Muscle of back (tissue), 11 donors: Measurements from ENCODE around the gene GNB1L. TPM values are rescaled to one million over a fixed set of nuclear protein-coding genes. Genes with fewer than 3 reads are reported as not detected.
"Not testable (repeated sequence)": the region's sequence is repeated elsewhere in the genome, so short reads cannot be mapped to it uniquely, and the experiment has no call there.

ENCODE experiments used
- DNase-seq, 3 donors: peaks; one replicate each; pipeline versions ENCODE4 v3.0.0 to v3.0.0-alpha.2; 2013
- polyA plus RNA-seq, 10 donors: library from polyadenylated mRNA; unstranded; fragments of 120-200 nt; gene quantifications; one replicate each; pipeline ENCODE4 v1.2.1, GENCODE V29; 2013; ENCODE audit not compliant: insufficient read length in 10 of 10

GNB1L gene
- polyA plus RNA-seq, 10 donors: 2.1 to 5.3 (median 3.7) TPM

DNA sequence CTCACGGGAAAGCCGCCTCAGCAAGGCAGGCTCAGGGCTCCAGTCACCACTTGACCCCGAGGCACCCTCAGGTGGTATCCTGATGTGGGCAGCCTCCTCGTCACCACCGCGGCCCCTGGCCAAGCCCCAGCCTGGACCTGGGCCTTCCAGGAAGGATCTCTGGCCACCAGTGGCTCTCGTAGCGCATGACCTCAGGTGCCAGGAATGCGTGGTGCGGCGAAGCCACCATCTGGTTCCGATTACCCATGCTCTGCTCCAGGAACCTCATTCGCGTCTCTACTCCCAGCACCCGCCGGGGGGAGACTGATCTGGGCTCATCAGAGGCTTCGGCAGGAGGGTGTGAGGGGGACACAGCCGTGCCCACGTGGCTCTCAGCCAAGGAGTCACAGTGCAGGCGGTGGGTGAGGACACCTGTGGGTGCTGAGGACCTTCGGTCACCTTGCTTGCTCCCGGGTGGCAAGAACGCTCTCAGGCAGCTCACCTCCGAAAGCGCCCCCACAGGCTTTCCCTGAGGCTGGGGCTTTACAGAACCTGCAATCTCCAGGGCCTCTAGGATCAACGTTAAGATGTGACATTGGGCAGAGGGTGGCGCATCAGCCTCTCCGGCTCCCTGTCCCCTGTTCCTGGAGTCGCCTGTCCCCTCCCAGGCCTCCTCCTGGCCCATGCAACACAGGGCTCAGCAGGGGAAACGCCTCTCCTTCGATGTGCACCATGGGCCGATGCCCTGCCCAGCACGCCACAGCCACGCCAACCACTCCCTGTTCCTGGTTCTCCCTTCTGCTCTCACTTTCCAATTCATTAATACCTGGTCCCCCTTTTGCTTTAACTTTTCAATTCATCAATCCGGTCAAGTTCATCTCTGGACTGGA is 55.1 kb downstream of the GNB1L start:
- peak; percentile 86 to 94 (median 91) for DNase-seq

DNA sequence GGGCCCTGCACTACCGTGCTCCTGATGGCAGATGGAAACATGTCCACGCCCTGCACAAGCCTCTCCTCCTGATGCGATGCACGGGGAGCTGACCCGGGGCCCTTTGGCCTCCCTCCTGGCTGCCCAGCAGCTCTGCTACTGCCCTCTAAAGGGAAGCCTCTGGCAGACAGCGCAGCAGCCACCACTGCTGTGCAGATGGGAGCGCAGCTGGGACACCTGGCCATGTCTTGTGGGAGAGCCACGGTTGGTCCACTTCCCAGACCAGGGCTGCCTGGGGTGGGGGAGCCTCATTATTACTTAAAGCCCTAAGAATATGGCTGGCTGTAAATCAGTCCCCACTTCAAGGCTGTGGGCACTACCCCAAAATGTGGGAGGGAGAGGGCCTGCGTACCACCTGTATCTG is 55.8 kb downstream of the GNB1L start:
- peak in 2 of 3 donors; percentile 55 to 80 for DNase-seq

DNA sequence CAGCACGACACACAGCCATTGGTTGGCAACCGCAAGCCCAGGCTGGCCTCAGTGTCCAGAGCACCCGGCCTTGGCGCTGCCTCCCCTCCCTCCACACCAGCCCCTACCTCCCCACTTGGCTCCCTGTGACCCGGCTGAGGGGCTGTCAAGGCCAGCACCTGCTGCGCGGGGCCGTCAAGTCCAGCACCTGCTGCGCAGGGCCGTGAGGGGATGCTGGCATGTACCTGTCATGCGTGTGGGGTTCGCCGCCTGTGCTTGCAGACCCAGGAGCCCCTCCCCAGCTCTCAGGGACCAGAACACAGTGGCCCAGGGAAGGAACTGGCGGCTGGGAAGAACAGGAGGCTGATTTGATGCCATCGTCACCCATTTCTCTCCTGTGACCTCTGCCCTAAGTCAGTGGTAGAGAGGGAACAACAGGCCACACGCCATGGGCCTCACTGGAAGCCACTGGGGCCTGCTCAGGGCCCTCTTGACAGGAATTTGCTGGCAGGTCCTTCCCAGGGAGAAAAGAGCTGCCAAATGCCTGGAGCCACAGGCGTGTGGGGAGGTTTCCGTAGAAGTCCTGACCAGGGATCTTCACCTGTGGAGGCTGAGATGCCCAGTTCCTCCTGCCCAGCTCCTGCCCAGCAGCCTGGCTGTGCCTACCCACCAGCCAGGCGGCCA is 56.5 kb downstream of the GNB1L start:
- DNase-seq: no peak

DNA sequence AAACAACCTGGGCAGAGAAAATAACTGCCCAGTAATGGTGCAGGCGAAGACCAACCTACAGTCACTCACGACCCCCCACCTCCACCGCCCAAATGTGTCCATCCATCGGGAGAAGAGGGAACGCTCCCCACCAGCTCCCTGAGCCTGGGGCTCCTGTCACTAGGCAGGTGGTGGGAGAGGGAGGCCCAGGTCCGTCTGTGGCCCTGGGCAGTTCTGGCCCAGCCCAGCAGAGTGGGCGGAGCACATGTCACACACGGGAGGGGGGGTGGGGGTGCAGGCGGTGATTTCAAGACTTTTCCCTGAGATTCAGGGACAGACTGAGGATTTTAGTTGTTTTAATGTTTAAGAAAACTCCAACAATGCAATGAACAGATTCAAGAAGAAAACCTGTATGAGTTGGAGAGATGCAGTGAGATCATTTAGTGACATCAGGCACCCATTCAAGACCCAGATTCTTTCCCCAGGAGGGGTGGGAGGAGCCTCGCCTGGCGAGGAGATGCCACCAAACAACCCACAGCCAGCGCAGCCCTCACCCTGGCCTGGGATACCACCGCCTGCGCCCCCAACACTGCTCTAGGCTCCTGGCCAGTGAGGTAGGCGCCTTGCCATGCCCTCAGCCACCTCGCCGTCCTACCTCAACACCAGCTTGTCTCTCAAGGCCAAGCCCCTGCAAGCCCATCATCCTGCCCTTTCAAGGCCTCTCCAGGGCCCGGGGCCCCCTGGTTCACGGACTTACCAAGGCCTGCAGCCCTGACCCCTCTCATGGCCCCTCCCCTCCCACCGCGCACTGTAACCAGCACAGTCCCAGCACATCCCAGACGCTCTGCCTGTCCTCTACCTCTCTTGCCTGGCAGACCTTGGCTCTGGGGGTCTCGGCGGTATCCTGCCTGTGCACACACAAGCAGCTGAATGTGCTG is 57.3 kb downstream of the GNB1L start:
- no peak for DNase-seq

DNA sequence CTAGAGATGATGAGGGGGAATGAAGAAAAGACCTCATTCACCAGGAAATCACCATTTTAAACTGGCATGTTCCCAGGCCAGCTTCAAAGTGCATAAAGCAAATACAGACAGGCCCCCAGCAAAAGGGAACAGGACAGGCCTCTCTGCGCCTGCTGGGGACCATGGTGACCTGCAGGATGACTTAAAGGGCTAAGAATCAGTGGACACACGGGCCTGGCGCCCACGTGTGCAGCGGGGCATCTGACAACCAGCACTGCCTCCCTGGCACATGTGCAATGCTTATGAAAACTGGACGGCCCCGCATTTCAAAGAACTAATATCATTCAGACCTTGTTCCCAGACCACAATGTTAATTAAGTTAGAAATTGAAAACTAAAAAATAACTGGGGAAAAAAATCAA is 58.5 kb downstream of the GNB1L start:
- no peak for DNase-seq

DNA sequence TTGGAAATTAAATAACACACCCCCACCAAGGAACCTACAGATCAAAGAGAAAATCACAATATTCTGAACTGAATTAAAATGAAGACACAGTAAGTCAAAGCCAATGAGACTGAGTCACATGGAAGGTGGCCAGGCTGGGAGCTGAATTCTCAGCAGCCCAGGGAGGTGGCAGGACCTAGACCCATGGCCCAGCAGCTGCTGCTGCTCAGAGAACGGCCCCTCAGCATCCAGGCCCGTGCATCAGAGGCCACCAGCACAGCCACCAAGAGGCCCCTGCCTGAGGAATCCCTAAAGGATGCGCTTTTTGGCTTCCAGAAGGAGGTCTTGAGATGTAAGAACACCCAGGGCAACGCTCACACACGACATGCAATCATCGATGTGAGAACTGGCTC is 59.1 kb downstream of the GNB1L start:
- DNase-seq: no peak

DNA sequence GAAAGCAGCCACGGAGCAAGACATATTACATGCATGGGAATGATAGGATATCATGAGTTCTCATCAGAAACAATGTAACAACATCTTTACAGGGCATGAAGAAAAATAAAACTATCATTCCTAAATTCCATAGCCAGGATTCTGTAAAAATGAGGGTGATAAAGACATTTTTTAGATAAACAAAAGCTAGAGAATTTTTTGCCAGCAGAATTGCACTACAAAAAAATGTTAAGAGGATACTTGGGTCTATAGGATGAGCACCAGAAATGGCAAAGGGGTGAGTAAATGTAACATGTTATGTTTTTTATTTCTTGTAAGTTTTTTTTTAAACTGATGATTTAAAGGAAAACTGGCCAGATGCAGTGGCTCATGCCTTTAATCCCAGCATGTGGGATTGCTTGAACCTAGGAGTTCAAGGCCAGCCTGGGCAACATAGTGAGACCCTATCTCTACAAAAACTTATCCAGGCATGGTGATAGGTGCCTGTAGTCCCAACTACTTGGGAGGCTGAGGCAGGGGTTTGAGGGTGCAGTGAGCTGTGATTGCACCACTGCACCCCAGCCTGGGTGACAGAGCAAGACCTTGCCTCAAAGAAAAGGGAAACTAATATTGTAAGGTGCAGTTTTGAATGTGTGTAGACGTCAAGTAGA is 60.9 kb downstream of the GNB1L start:
- DNase-seq: no peak

DNA sequence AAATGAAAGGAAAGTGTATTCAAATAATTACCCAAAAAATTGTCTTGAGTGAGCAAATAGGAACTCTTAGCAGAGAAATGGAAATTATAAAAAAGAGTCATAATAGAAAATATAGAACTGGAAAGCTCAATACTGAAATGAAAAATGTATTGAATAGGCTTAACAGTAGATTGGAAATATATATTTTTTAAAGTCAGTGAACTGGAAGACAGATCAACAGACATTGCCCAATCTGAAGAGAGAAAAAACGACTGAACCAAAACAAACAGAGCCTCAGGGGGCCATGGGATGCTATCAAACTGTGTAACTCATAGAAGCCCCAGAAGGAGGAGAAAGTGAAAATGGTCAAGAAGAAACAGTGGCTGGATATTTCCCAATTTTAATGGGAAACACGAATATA is 61.5 kb downstream of the GNB1L start:
- DNase-seq: no peak

DNA sequence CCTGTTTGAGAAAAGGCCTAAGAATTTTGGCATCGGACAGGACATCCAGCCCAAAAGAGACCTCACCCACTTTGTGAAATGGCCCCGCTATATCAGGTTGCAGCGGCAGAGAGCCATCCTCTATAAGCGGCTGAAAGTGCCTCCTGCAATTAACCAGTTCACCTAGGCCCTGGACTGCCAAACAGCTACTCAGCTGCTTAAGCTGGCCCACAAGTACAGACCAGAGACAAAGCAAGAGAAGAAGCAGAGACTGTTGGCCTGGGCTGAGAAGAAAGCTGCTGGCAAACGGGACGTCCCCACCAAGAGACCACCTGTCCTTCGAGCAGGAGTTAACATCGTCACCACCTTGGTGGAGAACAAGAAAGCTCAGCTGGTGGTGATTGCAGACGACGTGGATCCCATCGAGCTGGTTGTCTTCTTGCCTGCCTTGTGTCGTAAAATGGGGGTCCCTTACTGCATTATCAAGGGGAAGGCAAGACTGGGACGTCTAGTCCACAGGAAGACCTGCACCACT is 62.2 kb downstream of the GNB1L start:
- DNase-seq: not testable (repeated sequence)

DNA sequence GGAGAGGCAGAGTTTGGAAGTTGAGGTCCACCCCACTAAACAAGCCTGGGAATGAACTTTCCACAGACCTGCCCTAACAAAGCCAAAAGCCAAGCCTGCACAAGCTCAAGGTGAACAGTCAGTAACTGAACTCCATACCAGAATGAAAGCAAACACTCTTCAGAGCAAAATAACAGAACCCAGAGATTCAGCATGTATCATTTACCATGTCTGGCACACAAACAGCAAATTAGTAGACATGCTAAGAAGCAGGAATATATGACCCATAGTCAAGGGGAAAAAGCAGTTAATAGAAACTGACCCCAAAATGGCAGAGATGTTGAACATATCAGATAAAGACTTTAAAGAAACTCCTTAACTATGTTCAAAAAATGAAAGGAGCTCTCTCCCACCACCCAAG is 62.8 kb downstream of the GNB1L start:
- no peak for DNase-seq

DNA sequence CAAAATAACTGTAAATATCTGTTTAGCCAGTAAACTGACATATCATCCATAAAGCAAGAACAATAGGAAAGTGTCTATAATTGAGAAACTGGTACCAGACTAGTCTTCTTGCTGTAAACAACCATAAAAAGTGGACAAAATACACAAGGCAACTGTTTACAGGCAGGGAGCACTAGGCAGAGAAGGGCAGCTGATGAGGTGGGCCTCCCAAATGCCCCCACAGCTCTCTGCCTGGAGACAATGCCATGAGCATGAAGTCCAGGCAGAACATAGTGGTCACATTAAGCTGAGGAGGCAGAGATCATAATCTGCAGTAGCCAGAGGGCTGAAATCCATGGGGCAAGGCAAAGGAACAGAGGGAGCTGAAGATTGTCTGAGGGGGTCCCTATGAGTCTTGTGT is 63.4 kb downstream of the GNB1L start:
- DNase-seq: no peak

DNA sequence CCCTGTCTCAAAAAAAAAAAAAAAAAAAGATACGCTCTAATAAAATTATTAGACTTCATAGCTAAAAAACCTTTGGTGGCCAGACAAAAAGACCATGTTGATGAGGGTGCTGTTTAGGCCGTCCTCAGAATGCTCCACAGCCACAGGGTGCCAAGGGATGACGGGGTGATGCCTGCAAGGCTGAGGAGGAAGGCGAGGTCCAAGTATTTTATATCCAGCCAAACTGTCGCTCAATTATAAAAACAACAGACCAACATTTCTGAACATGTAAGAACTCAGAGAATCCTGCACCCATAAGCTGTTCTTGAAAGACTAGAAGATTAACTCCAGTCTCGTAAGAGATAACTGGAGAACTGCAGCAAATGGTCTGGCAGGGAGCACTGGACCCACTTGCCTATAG is 64.8 kb downstream of the GNB1L start:
- DNase-seq: no peak

DNA sequence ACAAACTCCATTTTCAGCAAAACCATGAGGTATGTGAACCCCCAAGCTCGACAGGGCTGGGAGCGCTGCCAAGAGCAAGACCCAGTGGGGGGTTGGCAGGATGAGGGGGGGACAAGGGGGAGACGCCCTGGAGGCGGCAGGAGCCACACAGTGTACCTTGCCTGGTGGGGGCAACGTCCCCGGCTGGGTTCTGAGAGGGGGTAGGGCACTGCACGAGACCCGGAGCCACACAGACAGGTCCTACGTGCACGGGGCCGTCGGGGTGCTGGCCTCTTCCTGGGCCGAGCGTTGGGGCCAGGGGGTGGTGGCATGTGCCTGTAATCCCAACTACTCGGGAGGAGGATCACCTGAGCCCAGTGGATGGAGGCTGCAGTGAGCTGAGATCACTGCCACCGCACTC is 65.3 kb downstream of the GNB1L start:
- DNase-seq: no peak

DNA sequence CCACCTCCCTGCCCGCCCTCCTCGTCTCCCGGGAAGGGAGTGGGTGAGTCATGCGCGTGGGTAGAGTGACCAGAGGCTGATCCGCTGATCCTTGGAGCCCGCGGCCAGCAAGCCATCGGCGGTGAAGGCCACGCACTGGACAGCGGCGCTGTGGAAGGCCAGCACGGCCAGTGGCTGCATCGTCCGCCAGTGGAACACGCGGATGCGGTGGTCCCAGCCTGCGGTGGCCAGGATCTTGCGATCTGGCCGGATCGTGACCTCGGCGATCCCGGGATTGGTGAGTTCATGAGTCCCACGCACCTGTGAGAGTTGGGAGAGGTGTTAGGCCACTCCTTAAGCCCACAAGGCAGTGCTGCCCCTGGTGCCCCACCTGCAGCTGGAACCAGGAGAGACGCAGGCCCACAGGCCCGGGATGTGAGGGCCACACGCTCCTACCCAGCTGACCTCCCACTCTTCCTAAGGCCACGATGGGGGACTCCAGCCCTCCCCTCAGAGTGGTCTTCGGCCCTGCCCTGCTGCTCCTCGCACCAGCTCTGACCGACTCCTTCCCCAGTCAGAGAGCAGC is 65.9 kb downstream of the GNB1L start:
- DNase-seq: no peak

DNA sequence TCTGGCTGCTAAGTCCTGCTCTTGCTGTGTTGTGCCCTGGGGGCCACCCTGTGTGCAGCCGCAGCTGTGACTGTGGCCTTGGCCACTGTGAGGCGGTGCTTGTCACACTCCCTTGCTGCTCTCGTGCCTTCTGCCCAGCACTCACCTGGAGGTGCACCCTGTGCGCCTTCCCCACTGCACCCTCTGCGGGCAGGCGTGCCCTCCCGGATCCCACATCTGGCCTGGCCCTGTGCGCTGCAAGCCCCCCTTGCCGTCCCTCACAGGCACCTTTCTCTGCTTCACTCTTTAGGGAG is 66.9 kb downstream of the GNB1L start:
- DNase-seq: no peak

DNA sequence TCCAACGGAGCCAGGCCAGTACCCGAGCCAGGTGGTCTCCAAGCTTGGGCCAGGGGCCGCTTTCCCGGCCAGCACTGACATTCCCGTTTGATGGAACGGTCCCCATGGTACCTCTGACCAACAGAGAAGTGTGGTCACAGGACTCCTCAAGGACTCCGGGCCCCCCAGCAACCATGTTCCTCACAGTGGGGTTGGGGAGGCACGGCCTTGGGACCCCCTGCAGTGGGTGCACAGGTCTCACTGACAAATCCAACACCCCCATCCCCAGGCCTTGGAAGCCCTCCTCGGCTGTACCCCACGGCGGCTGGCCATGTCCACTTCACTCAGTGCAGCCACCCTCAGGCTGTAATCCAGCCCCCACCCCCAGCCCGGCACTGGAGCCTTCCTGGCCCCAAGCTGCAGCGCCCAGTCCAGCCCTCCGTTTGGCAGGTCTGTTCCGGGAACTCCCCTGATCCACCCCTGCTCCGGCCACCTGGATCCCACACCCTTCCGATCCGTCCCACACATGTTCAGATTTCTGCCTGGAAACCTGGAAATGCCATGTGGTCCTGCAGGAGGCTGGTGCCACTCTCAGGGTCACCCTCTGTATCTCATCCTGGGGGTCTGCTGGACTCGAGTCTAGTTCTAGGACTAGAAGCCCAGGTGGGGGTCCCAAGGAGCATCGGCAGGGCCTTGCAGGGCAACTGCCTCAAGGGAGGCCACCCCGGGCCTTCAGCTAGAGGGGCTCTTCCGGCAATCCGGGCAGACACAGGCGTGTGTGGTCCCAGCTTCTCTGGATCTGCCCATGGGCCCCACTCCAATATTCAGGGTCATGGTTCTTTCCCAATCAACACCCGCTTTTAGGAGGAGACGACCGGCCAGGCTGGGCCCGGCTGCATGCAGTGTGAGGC is 67.5 kb downstream of the GNB1L start:
- DNase-seq: no peak

DNA sequence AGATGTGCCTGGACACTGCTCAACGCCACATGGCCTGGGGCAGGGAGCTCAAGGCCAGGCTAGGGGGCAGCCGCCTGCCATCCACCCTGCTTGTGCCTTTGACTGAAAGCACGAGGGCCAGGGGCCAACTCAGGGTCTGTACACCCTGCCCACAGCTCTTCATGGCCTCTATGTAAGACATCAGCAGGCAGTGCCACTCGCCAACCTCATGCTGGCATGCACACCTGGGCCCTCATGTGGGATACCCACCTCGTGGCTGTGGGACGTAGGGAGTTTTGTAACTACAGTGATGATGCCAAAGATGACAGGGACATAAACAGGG is 68.4 kb downstream of the GNB1L start:
- DNase-seq: no peak

DNA sequence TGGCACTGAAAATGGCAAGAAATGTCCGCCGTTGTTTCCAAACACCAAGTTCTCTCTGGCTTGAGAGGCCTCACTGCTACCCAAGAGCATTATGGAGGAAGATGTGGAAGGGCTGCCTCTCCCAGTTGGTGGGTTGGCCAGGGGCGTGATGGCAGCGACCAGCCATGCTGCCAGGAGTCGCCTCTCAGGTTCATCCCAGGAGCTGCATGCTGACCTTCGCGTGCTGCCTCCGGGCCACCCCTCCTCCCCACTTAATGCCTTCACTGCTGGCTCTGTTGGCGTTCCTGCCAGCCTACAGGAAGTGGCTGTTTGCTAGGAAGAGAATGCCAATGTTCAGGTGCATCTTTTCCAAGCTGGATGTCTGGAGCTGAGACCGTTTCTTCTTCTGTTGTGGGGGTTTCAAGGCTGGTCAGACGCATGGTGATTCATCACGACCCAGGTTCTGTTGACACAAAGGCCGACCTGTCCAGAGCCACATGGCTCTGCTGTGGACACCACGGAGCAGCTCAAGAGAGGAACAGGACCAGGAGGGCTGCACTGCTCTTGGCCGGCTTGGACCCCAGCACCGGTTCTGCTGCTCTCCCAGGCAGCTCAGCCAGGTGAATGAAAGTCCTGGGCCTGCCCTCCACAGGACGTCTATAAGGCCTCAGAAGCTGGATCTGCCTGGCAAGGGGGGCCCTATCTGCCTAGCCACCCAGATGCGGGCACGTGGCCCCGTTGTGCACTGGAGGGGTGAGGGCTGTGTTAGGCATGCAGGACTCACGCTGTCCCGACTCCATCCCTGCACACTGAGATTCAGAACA is 69.0 kb downstream of the GNB1L start:
- no peak for DNase-seq

DNA sequence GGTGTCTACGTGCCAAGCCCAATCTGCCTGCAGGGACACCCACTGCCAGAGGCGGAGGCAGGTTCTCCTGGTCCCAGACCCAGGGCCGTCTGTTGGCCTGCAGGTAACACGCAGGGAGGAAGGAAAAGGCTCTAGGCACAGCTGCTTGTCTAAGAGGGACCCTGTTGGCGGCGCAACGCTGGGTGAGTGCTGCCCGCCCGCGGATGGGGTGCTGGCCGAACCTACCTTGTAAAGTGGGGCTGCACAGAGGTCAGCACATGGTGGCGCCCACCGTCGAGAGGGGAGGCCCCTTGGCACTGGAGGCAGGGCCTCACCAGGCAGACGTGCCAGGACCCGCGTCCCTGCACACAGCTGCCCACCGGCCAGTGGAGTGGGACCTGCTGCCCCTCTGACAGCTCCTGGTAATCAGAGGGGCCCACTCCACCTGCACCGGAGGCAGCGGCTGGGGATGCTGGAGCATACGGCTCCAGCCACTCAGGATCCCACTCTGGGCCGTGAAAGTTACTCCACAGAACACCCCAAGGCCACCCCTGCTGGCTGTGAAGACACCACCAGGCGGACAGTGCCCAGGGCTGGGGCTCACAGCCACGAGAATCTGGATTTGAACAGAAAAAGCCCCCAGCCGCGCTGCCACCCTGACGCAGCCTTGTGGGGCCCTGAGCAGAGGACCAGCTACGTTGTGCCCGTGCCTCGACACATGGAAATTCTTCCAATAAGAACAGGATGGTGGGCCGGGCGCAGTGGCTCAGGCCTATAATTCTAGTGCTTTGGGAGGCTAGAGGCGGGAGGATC is 70.1 kb downstream of the GNB1L start:
- no peak for DNase-seq
